ENCODE data around the gene ANKRD30A.
"Not testable (repeated sequence)": the region's sequence is repeated elsewhere in the genome, so short reads cannot be mapped to it uniquely, and the experiment has no call there.

ANKRD30A gene

GRCh38 chr10:37125191-37125732, at the start of gene ANKRD30A:
Gene ANKRD30A, plus strand, starts transcription at chr10:37125598. Its CDS starts 190 bp downstream, at chr10:37125788.
- H3K36me3 ChIP-seq (ENCODE audit: control insufficient read depth, insufficient read depth, low read length, severe bottlenecking) = no peaks in the 10 kb centered on the region
- H3K4me1 ChIP-seq (ENCODE audit: control insufficient read depth, insufficient read depth, low read length) = no peaks in the 10 kb centered on the region
- H3K4me3 ChIP-seq (ENCODE audit: low read length) = no peak within 1 kb of the TSS
- no peaks in the 10 kb centered on the region for H3K27me3 ChIP-seq (replicated peaks; ENCODE audit: control insufficient read depth, insufficient read depth, low read length)
- H3K9me3 ChIP-seq (ENCODE audit: control insufficient read depth, low read length) = no peaks in the 10 kb centered on the region
- DNase-seq (ENCODE audit: low read depth) = no peak
- no peak within 1 kb of the TSS for H3K9ac ChIP-seq (ENCODE audit: low read length)

GRCh38 chr10:37076083-37076482, 49.3 kb upstream of the ANKRD30A start:
- not testable (repeated sequence) for H3K36me3 ChIP-seq (ENCODE audit: control insufficient read depth, insufficient read depth, low read length, severe bottlenecking); H3K27me3 ChIP-seq (replicated peaks; ENCODE audit: control insufficient read depth, insufficient read depth, low read length); H3K9ac ChIP-seq (ENCODE audit: low read length); DNase-seq (ENCODE audit: low read depth); H3K9me3 ChIP-seq (ENCODE audit: control insufficient read depth, low read length); H3K4me1 ChIP-seq (ENCODE audit: control insufficient read depth, insufficient read depth, low read length); H3K4me3 ChIP-seq (ENCODE audit: low read length)

GRCh38 chr10:37095792-37096573, 29.4 kb upstream of the ANKRD30A start:
- Histone ChIP-seq H3K9ac (ENCODE audit: low read length) (no peak overlapping the region), H3K36me3 (ENCODE audit: control insufficient read depth, insufficient read depth, low read length, severe bottlenecking) (no peaks in the 10 kb centered on the region), H3K4me1 (ENCODE audit: control insufficient read depth, insufficient read depth, low read length) (no peaks in the 10 kb centered on the region), H3K27me3 (replicated peaks; ENCODE audit: control insufficient read depth, insufficient read depth, low read length) (no peaks in the 10 kb centered on the region), H3K4me3 (ENCODE audit: low read length) (no peak overlapping the region), H3K9me3 (ENCODE audit: control insufficient read depth, low read length) (no peaks in the 10 kb centered on the region)
- no peak for DNase-seq (ENCODE audit: low read depth)

GRCh38 chr10:37101261-37101660, 24.1 kb upstream of the ANKRD30A start:
- H3K9ac ChIP-seq (ENCODE audit: low read length) = no peak overlapping the region
- H3K4me3 ChIP-seq (ENCODE audit: low read length) = no peak overlapping the region
- no peaks in the 10 kb centered on the region for H3K36me3 ChIP-seq (ENCODE audit: control insufficient read depth, insufficient read depth, low read length, severe bottlenecking)
- no peaks in the 10 kb centered on the region for H3K9me3 ChIP-seq (ENCODE audit: control insufficient read depth, low read length)
- H3K4me1 ChIP-seq (ENCODE audit: control insufficient read depth, insufficient read depth, low read length) = no peaks in the 10 kb centered on the region
- no peak for DNase-seq (ENCODE audit: low read depth)
- H3K27me3 ChIP-seq (replicated peaks; ENCODE audit: control insufficient read depth, insufficient read depth, low read length) = no peaks in the 10 kb centered on the region

- no peaks in the 10 kb centered on the region for H3K36me3 ChIP-seq (ENCODE audit: control insufficient read depth, insufficient read depth, low read length, severe bottlenecking)
- no peaks in the 10 kb centered on the region for H3K9me3 ChIP-seq (ENCODE audit: control insufficient read depth, low read length)
- H3K4me3 ChIP-seq (ENCODE audit: low read length) = no peak overlapping the region
- no peaks in the 10 kb centered on the region for H3K4me1 ChIP-seq (ENCODE audit: control insufficient read depth, insufficient read depth, low read length)
- H3K27me3 ChIP-seq (replicated peaks; ENCODE audit: control insufficient read depth, insufficient read depth, low read length) = no peaks in the 10 kb centered on the region
- DNase-seq (ENCODE audit: low read depth) = no peak
- H3K9ac ChIP-seq (ENCODE audit: low read length) = no peak overlapping the region
These were observed 16.4 kb upstream of the ANKRD30A start for GRCh38 chr10:37109000-37109399.

- no peak overlapping the region for H3K4me3 ChIP-seq (ENCODE audit: low read length)
These were observed 866 bp upstream of the ANKRD30A start for GRCh38 chr10:37124532-37124931.

GRCh38 chr10:37125921-37126320, 523 bp downstream of the ANKRD30A start:
- no peak for DNase-seq (ENCODE audit: low read depth)
- Histone ChIP-seq H3K9me3 (ENCODE audit: control insufficient read depth, low read length) (no peaks in the 10 kb centered on the region), H3K36me3 (ENCODE audit: control insufficient read depth, insufficient read depth, low read length, severe bottlenecking) (no peaks in the 10 kb centered on the region), H3K4me3 (ENCODE audit: low read length) (no peak overlapping the region), H3K9ac (ENCODE audit: low read length) (no peak overlapping the region), H3K27me3 (replicated peaks; ENCODE audit: control insufficient read depth, insufficient read depth, low read length) (no peaks in the 10 kb centered on the region), H3K4me1 (ENCODE audit: control insufficient read depth, insufficient read depth, low read length) (no peaks in the 10 kb centered on the region)

More at GRCh38 chr10:37124532-37124931, 866 bp upstream of the ANKRD30A start:
- no peak overlapping the region for H3K9ac ChIP-seq (ENCODE audit: low read length)
- no peaks in the 10 kb centered on the region for H3K4me1 ChIP-seq (ENCODE audit: control insufficient read depth, insufficient read depth, low read length)
- DNase-seq (ENCODE audit: low read depth) = no peak
- no peaks in the 10 kb centered on the region for H3K27me3 ChIP-seq (replicated peaks; ENCODE audit: control insufficient read depth, insufficient read depth, low read length)
- H3K9me3 ChIP-seq (ENCODE audit: control insufficient read depth, low read length) = no peaks in the 10 kb centered on the region
- no peaks in the 10 kb centered on the region for H3K36me3 ChIP-seq (ENCODE audit: control insufficient read depth, insufficient read depth, low read length, severe bottlenecking)

GRCh38 chr10:37146443-37146842, 21.0 kb downstream of the ANKRD30A start:
- Histone ChIP-seq H3K4me3 (ENCODE audit: low read length) (no peak overlapping the region), H3K4me1 (ENCODE audit: control insufficient read depth, insufficient read depth, low read length) (no peaks in the 10 kb centered on the region), H3K9ac (ENCODE audit: low read length) (no peak overlapping the region), H3K27me3 (replicated peaks; ENCODE audit: control insufficient read depth, insufficient read depth, low read length) (no peaks in the 10 kb centered on the region), H3K36me3 (ENCODE audit: control insufficient read depth, insufficient read depth, low read length, severe bottlenecking) (no peaks in the 10 kb centered on the region), H3K9me3 (ENCODE audit: control insufficient read depth, low read length) (no peaks in the 10 kb centered on the region)
- DNase-seq (ENCODE audit: low read depth) = no peak

GRCh38 chr10:37162430-37162829, 37.0 kb downstream of the ANKRD30A start:
- not testable (repeated sequence) for H3K27me3 ChIP-seq (replicated peaks; ENCODE audit: control insufficient read depth, insufficient read depth, low read length); H3K4me1 ChIP-seq (ENCODE audit: control insufficient read depth, insufficient read depth, low read length); H3K9me3 ChIP-seq (ENCODE audit: control insufficient read depth, low read length); H3K4me3 ChIP-seq (ENCODE audit: low read length); H3K36me3 ChIP-seq (ENCODE audit: control insufficient read depth, insufficient read depth, low read length, severe bottlenecking); DNase-seq (ENCODE audit: low read depth); H3K9ac ChIP-seq (ENCODE audit: low read length)

- H3K27me3 ChIP-seq (replicated peaks; ENCODE audit: control insufficient read depth, insufficient read depth, low read length); H3K9me3 ChIP-seq (ENCODE audit: control insufficient read depth, low read length); H3K4me1 ChIP-seq (ENCODE audit: control insufficient read depth, insufficient read depth, low read length); H3K36me3 ChIP-seq (ENCODE audit: control insufficient read depth, insufficient read depth, low read length, severe bottlenecking); H3K4me3 ChIP-seq (ENCODE audit: low read length); H3K9ac ChIP-seq (ENCODE audit: low read length); DNase-seq (ENCODE audit: low read depth): not testable (repeated sequence)
These were observed 46.5 kb downstream of the ANKRD30A start for GRCh38 chr10:37171945-37172344.

GRCh38 chr10:37178296-37178695, 52.9 kb downstream of the ANKRD30A start:
- not testable (repeated sequence) for H3K36me3 ChIP-seq (ENCODE audit: control insufficient read depth, insufficient read depth, low read length, severe bottlenecking); H3K4me1 ChIP-seq (ENCODE audit: control insufficient read depth, insufficient read depth, low read length); DNase-seq (ENCODE audit: low read depth); H3K9ac ChIP-seq (ENCODE audit: low read length); H3K27me3 ChIP-seq (replicated peaks; ENCODE audit: control insufficient read depth, insufficient read depth, low read length); H3K9me3 ChIP-seq (ENCODE audit: control insufficient read depth, low read length); H3K4me3 ChIP-seq (ENCODE audit: low read length)

GRCh38 chr10:37182719-37183118, 57.3 kb downstream of the ANKRD30A start:
- not testable (repeated sequence) for DNase-seq (ENCODE audit: low read depth); H3K9me3 ChIP-seq (ENCODE audit: control insufficient read depth, low read length); H3K4me1 ChIP-seq (ENCODE audit: control insufficient read depth, insufficient read depth, low read length); H3K36me3 ChIP-seq (ENCODE audit: control insufficient read depth, insufficient read depth, low read length, severe bottlenecking); H3K27me3 ChIP-seq (replicated peaks; ENCODE audit: control insufficient read depth, insufficient read depth, low read length); H3K9ac ChIP-seq (ENCODE audit: low read length); H3K4me3 ChIP-seq (ENCODE audit: low read length)

Data from adipocyte (in vitro differentiated cells).